Measurements from ENCODE around the gene TNFRSF21.
"Not testable (repeated sequence)": the region's sequence is repeated elsewhere in the genome, so short reads cannot be mapped to it uniquely, and the experiment has no call there.

The TNFRSF21 gene

DNA sequence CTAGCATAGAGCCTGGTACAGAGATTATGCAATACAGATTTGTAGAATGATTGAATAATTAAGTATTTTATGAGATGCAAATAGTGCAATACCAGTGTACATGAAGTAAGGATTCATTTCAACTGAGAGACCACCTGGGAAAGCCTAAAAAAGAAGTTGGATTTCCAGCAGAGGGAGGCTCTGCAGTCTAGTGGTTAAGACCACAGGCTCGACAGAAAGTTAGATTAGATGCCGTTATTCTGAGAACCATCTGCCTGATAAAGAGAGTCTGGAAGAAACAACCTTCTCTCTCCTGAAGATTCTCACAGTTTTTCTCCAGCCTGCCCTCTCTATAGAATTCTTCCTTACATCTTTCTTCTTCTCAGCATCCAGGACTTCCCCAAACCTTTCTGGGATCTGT is 13.6 kb upstream of the TNFRSF21 start:
- no peak for DNase-seq (ENCODE audit: low read depth, low spot score)

DNA sequence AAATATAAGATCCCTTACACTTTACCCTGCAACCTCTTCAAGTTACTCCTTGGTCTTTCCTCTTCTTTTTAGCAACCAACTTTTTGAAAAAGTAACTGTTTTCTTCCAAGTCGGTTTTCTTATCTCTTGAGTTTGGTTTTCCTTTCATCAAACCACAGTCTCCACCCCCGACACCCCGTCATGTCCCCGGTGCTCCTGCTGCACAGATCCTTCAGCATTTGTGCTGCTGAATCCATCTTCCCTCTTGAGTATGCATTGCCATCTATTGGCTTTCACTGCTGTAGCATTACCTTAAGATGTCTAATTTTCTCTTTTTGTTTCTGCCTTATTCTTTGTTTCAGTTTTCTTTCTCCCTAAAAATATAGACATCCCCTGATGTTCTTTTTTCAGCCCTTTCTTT is 11.9 kb upstream of the TNFRSF21 start:
- no peak for DNase-seq (ENCODE audit: low read depth, low spot score)

- DNase-seq (ENCODE audit: low read depth, low spot score) = no peak
Observed at GRCh38 chr6:47319867-47320266, 10.2 kb upstream of the TNFRSF21 start.

DNA sequence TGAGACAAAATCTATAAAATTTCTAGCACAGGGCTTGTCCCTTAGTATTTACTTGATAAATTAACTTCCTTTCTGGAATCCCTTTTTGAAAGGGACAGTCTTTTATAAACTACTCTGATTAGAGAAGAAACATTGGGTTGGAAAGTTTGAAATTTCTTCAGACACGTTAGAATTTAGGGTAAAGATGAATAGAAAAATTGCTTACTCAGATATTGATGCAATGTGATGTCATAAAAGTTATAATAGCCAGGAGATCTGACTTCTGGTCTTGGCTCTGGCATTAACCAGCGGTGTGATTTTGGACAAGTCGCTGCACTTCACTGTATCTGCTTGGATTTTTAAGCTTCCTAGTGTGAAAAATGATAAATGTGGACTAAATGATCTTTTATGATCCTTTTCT is 9.7 kb upstream of the TNFRSF21 start:
- DNase-seq (ENCODE audit: low read depth, low spot score) = no peak

GRCh38 chr6:47318236-47318989 is 8.7 kb upstream of the TNFRSF21 start:
- no peak for DNase-seq (ENCODE audit: low read depth, low spot score)

DNA sequence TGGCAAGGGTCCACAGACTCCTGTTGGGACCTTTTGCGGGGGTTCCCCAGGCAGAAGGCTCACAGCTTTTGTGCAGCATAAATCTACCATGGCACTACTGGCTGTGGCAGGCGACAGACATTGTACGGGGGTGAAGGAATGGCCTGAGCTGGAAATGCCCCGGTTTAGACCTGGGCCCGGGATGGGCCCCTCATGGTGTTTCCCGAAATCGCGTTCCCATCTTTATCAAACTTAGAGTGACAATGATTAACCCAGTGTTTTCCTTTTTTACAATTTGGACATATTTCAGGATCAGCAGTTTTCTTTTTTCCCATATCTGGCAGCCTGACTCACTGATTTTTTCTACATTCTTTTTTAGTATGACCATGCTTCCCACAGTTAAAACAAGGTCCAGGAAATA is 5.5 kb upstream of the TNFRSF21 start:
- not testable (repeated sequence) for DNase-seq (ENCODE audit: low read depth, low spot score)

GRCh38 chr6:47310131-47310480 is 401 bp upstream of the TNFRSF21 start:
- no peak for DNase-seq (ENCODE audit: low read depth, low spot score)

DNA sequence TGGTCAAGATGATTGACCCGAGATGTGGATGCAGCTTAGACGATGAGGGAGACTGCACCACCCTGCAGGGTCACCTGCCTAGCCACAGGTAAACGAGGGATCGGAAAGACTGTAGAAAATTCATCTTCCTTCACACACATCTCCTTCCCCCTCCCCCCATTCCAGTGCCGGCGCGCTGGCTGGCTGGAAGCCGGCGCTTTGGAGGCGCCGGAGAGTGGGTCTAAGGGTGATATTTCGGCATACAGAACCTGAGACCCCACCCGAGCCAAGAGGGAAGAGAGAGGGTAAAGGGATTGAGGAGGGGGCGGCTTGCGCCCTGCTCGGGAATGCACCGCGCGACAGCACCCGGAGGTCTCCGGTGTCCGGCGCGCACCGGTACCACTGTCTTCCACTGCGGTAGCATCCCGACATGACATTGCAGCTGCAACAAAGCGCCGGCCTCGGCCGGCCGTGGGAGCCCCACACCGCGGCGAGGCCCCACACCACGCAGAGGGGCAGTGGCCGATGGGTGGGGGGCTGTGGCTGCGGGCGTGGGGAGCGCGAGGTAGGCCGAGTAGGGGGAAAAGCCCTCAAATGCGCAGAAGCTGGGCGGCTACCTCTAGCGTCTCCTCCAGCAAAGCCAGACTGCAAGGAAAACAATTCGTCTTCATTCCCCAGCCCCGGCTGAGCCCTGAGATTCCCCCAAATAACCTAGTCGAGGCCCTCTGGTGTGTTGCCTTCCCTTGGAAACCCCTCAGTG is 984 bp downstream of the TNFRSF21 start:
- DNase-seq (ENCODE audit: low read depth, low spot score) = no peak

DNA sequence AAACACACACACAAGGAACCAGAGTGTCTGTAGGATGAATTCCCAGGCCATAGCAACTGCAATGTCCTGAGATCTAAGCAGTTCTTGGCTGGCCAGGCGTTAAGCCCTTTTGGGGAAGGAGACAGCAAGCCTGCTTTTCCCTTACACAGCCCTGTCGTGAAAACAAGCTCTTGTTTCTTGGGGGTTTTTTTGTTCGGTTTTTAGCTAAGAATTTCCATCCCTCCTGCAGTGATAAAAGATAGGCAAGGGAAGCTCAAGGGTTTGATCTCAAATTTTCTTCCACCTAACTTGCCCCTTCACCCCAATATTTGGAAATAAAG is 1.5 kb downstream of the TNFRSF21 start:
- DNase-seq (ENCODE audit: low read depth, low spot score) = no peak

DNA sequence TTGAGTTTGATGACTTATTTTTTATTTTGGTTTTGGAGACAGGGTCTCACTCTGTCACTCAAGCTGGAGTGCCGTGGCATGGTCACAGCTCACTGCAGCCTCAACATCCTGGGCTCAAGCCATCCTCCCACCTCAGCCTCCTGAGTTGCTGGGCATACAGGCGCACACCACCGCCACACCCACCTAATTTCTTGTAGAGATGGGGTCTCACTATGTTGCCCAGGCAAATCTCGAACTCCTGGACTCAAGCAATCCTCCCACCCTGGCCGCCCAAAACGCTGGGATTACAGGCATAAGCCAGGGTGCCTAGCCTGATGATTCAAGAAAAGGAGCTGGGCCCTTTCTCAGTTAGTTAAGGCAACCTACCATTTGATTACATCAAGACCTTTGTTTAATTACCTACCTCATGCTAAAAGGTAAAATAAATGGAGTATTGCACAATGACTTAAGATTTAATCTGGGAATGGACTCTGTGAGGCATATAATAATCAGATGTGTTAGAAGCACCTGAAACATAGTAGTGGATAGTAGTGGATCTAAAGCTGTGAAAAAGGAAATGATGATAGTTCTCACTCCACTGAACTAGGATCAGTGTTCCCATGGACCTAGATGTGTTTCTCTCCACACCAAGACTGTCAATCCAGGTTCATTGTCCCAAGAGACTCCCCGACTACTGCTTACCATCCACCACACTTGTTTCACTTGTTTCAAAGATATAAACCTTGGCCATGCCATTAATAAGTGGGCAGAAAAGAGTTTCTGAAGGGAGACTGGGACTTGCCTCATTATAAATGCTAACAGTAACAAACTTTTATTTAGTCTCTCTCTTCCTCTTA is 2.1 kb downstream of the TNFRSF21 start:
- DNase-seq (ENCODE audit: low read depth, low spot score) = no peak

- no peak for DNase-seq (ENCODE audit: low read depth, low spot score)
Observed at GRCh38 chr6:47306887-47307286, 2.8 kb downstream of the TNFRSF21 start.

GRCh38 chr6:47303861-47304260 is 5.8 kb downstream of the TNFRSF21 start:
- DNase-seq (ENCODE audit: low read depth, low spot score) = no peak

DNA sequence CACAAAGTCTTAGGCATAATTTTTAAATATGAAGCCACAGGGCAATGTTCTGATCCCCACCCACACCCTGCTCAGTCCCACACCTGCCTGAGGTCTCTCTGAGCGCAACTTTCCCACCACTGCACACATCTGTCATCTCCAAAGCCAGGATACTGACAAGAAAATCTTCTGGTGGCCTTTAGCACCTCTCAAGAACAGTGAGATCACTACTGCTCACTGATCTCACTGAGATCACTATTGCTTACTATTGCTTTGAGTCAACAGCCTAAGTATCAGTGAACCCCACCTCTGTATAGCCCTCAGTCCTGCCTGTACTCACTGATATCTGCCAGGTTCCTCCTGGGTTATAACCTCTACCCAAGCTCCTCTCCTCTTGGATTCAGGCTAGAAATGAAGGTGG is 6.4 kb downstream of the TNFRSF21 start:
- no peak for DNase-seq (ENCODE audit: low read depth, low spot score)

DNA sequence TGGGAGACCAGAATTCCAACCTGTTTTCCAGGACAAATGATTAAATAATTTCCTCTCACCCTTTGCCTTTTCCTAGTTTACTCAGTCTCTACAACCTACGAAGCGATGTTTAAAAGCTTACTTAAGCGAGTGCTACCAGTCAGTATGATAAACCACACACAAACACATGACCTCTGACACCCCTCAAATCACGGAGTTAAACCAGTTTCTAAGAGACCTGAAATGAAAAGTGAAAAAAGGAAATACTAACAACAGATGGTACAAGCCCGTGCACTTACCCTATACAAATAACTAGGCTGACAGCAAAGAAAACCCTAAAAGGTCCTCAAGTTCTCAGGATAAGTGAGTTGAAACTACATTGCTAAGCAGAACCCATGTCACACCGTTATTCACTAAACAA is 7.7 kb downstream of the TNFRSF21 start:
- DNase-seq (ENCODE audit: low read depth, low spot score) = no peak

DNA sequence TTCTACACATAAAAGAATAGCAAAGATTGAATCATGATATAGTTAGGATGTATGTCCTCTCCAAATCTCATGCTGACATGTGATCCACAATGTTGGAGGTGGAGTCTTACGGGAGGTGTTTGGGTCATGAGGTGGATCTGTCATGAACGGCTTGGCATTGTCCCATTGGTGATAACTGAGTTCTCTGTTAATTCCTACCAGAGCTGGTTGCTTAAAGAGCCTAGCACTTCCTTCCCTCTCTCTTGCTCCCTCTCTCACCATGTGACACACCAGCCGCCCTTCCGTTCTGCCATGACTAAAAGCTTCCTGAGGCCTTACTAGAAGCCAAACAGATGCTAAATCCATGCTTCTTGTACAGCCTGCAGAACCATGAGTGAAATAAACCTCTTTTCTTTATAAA is 8.3 kb downstream of the TNFRSF21 start:
- DNase-seq (ENCODE audit: low read depth, low spot score) = no peak

GRCh38 chr6:47300417-47300816 is 9.3 kb downstream of the TNFRSF21 start:
- DNase-seq (ENCODE audit: low read depth, low spot score) = no peak

GRCh38 chr6:47299965-47300364 is 9.7 kb downstream of the TNFRSF21 start:
- DNase-seq (ENCODE audit: low read depth, low spot score) = no peak

DNA sequence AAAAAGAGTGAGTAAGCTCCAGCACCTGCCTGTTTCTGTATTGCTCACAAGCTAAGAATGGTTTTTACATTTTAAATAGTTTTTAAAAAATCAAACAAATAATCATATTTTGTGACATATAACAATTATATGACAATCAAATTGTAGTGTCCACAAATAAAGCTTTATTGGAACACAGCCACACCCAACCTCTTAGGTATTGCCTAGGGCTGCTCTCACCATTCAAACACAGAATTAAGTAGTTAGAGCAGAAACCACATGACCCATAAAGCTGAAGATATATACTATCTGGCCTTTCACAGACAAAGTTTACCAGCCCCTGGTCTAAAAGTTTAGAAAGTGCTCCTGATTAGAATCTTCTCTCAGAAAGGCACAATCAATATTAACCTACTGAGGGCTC is 11.2 kb downstream of the TNFRSF21 start:
- no peak for DNase-seq (ENCODE audit: low read depth, low spot score)

- DNase-seq (ENCODE audit: low read depth, low spot score) = no peak
Observed at GRCh38 chr6:47294990-47295389, 14.7 kb downstream of the TNFRSF21 start.

- no peak for DNase-seq (ENCODE audit: low read depth, low spot score)
Observed at GRCh38 chr6:47292944-47293343, 16.8 kb downstream of the TNFRSF21 start.

- DNase-seq (ENCODE audit: low read depth, low spot score) = no peak
Observed at GRCh38 chr6:47292027-47292426, 17.7 kb downstream of the TNFRSF21 start.

GRCh38 chr6:47290124-47290834 is 19.4 kb downstream of the TNFRSF21 start:
- DNase-seq (ENCODE audit: low read depth, low spot score) = no peak

All from brain pericyte (primary cell).